Stimulated activated naive CD8-positive, alpha-beta T cell treated with anti-CD3 and anti-CD28 coated beads, Interleukin-15, Interleukin-2, amounts not matched to agents 100 ng/mL and 50 ng/mL, for 24 hours (primary cell): ENCODE results near the gene ATP13A1.
"Not testable (repeated sequence)": the region's sequence is repeated elsewhere in the genome, so short reads cannot be mapped to it uniquely, and the experiment has no call there.

Experiments used
- H3K27ac Mint-ChIP-seq: one replicate; pipeline ENCODE4 v1.8.0; 2021; ENCODE audit warnings: mild to moderate bottlenecking, mixed read lengths
- H3K27me3 Mint-ChIP-seq: one replicate; pipeline ENCODE4 v1.8.0; 2021; ENCODE audit warnings: mixed read lengths
- H3K36me3 Mint-ChIP-seq: one replicate; pipeline ENCODE4 v1.8.0; 2021; ENCODE audit warnings: low read depth, mixed read lengths
- H3K4me1 Mint-ChIP-seq: one replicate; pipeline ENCODE4 v1.8.0; 2021; ENCODE audit warnings: low read depth, mixed read lengths
- H3K4me3 Mint-ChIP-seq: one replicate; pipeline ENCODE4 v1.8.0; 2021; ENCODE audit warnings: mild to moderate bottlenecking, mixed read lengths
- H3K9me3 Mint-ChIP-seq: one replicate; pipeline ENCODE4 v1.8.0; 2021; ENCODE audit warnings: mixed read lengths

The ATP13A1 gene

GRCh38 chr19:19677579-19677978 is 14.1 kb upstream of the ATP13A1 start:
- peaks cover 35% of the 10 kb centered on the region for H3K9me3 Mint-ChIP-seq
- no peaks in the 10 kb centered on the region for H3K27me3 Mint-ChIP-seq
- H3K36me3 Mint-ChIP-seq: peaks cover 97% of the 10 kb centered on the region
- H3K27ac Mint-ChIP-seq: no peak overlapping the region
- H3K4me1 Mint-ChIP-seq: peaks cover 15% of the 10 kb centered on the region
- H3K4me3 Mint-ChIP-seq: no peak overlapping the region

DNA sequence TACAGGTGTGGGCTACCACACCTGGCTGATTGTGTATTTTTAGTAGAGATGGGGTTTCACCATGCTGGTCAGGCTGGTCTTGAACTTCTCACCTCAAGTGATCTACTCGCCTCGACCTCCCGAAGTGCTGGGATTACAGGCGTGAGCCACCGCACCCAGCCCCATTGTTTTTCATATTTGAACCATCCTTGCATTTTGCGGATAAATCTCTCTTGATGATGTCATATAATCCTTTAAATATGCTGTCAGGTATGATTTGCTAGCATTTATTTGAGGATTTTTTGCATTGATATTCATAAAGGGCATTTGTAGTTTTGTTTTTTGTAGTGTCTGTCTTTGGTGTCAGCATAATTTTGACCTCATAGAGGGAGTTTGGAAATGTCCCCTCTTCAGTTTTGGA is 10.8 kb upstream of the ATP13A1 start:
- peaks cover 96% of the 10 kb centered on the region for H3K36me3 Mint-ChIP-seq
- H3K4me3 Mint-ChIP-seq: no peak overlapping the region
- no peaks in the 10 kb centered on the region for H3K27me3 Mint-ChIP-seq
- H3K27ac Mint-ChIP-seq: no peak overlapping the region
- peaks cover 34% of the 10 kb centered on the region for H3K4me1 Mint-ChIP-seq
- peaks cover 32% of the 10 kb centered on the region for H3K9me3 Mint-ChIP-seq

GRCh38 chr19:19672816-19673215 is 9.3 kb upstream of the ATP13A1 start:
- H3K4me1 Mint-ChIP-seq: peaks cover 42% of the 10 kb centered on the region
- no peaks in the 10 kb centered on the region for H3K27me3 Mint-ChIP-seq
- H3K9me3 Mint-ChIP-seq: peaks cover 22% of the 10 kb centered on the region
- no peak overlapping the region for H3K27ac Mint-ChIP-seq
- H3K4me3 Mint-ChIP-seq: no peak overlapping the region
- peaks cover 81% of the 10 kb centered on the region for H3K36me3 Mint-ChIP-seq

GRCh38 chr19:19670070-19670551 is 6.6 kb upstream of the ATP13A1 start:
- Mint-ChIP-seq H3K27ac (peak overlapping the region; percentile 92), H3K4me1 (peaks cover 41% of the 10 kb centered on the region), H3K9me3 (peaks cover 3% of the 10 kb centered on the region), H3K36me3 (peaks cover 54% of the 10 kb centered on the region), H3K4me3 (peak overlapping the region; percentile 87), H3K27me3 (no peaks in the 10 kb centered on the region)

GRCh38 chr19:19668230-19669012 is 4.9 kb upstream of the ATP13A1 start, which contains the start of gene ZNF101:
TSS of gene ZNF101 (plus strand) at chr19:19668839. CDS start at chr19:19668964, 125 bp downstream.
- H3K4me3 Mint-ChIP-seq: peak within 1 kb of the TSS; percentile 87
- peaks cover 38% of the 10 kb centered on the region for H3K4me1 Mint-ChIP-seq
- H3K27ac Mint-ChIP-seq: peak within 1 kb of the TSS; percentile 97
- peaks cover 3% of the 10 kb centered on the region for H3K9me3 Mint-ChIP-seq
- peaks cover 38% of the 10 kb centered on the region for H3K36me3 Mint-ChIP-seq
- H3K27me3 Mint-ChIP-seq: no peaks in the 10 kb centered on the region

DNA sequence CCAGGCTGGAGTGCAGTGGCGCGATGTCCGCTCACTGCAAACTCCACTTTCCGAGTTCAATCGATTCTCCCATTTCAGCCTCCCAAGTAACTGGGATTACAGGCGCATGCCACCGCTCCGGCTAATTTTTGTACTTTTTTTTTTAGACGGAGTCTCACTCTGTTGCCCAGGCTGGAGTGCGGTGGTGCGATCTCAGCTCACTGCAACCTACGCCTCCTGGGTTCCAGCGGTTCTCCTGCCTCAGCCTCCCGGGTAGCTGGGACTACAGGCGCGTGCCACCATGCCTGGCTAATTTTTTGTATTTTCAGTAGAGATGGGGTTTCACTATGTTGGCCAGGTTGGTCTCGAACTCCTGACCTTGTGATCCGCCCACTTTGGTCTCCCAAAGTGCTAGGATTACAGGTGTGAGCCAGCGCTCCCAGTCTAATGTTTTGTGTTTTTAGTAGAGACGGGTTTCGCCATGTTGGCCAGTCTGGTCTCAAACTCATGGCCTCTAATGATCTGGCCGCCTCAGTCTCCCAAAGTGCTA is 2.0 kb upstream of the ATP13A1 start:
- not testable (repeated sequence) for H3K4me3 Mint-ChIP-seq, H3K9me3 Mint-ChIP-seq, H3K27me3 Mint-ChIP-seq, H3K27ac Mint-ChIP-seq
- peaks cover 31% of the 10 kb centered on the region for H3K36me3 Mint-ChIP-seq
- H3K4me1 Mint-ChIP-seq: peaks cover 51% of the 10 kb centered on the region

- H3K36me3 Mint-ChIP-seq: peaks cover 33% of the 10 kb centered on the region
- H3K27me3 Mint-ChIP-seq: no peaks in the 10 kb centered on the region
- H3K27ac Mint-ChIP-seq: peak overlapping the region; percentile 94
- H3K4me1 Mint-ChIP-seq: peaks cover 34% of the 10 kb centered on the region
- H3K4me3 Mint-ChIP-seq: peak overlapping the region; percentile 93
- no peaks in the 10 kb centered on the region for H3K9me3 Mint-ChIP-seq
Observed at GRCh38 chr19:19662871-19663255, 613 bp downstream of the ATP13A1 start.

DNA sequence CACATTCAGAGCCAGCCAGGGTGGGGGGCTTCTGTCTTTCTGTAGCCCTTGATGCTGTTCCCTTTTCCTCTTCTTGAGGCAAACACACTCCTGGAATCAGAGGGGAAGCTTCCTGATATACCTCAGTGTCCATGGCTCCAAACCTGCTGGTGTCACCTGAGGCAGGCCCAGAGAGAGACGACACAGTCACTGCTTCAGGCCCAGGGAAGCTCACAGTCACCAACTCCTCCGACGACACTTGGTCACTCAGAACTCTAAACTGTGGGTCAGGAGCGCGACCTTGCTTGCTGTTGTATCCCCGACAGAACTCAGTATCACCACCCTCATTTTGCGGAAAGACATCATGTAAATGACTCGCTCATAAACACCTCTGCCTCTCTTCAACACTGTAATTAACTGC is 1.1 kb downstream of the ATP13A1 start:
- Mint-ChIP-seq H3K9me3 (no peaks in the 10 kb centered on the region), H3K27ac (peak overlapping the region; percentile 94), H3K4me1 (peaks cover 29% of the 10 kb centered on the region), H3K27me3 (no peaks in the 10 kb centered on the region), H3K4me3 (peak overlapping the region; percentile 93), H3K36me3 (peaks cover 37% of the 10 kb centered on the region)

GRCh38 chr19:19661675-19662251 is 1.7 kb downstream of the ATP13A1 start:
- Mint-ChIP-seq H3K27ac (peak overlapping the region; percentile 94), H3K36me3 (peaks cover 40% of the 10 kb centered on the region), H3K4me1 (peaks cover 25% of the 10 kb centered on the region)

GRCh38 chr19:19661141-19661674 is 2.3 kb downstream of the ATP13A1 start:
- Mint-ChIP-seq H3K27me3 (no peaks in the 10 kb centered on the region), H3K27ac (peak overlapping the region; percentile 94), H3K4me1 (peaks cover 22% of the 10 kb centered on the region), H3K4me3 (peak overlapping the region; percentile 93), H3K9me3 (no peaks in the 10 kb centered on the region), H3K36me3 (peaks cover 46% of the 10 kb centered on the region)

More at GRCh38 chr19:19661675-19662251, 1.7 kb downstream of the ATP13A1 start:
- H3K4me3 Mint-ChIP-seq: peak overlapping the region; percentile 93
- no peaks in the 10 kb centered on the region for H3K27me3 Mint-ChIP-seq
- no peaks in the 10 kb centered on the region for H3K9me3 Mint-ChIP-seq

- Mint-ChIP-seq H3K4me1 (peaks cover 22% of the 10 kb centered on the region), H3K9me3 (no peaks in the 10 kb centered on the region), H3K4me3 (no peak overlapping the region), H3K36me3 (peaks cover 56% of the 10 kb centered on the region), H3K27ac (no peak overlapping the region), H3K27me3 (no peaks in the 10 kb centered on the region)
Observed at GRCh38 chr19:19659646-19660245, 3.7 kb downstream of the ATP13A1 start.

- H3K4me1 Mint-ChIP-seq: peaks cover 16% of the 10 kb centered on the region
- no peaks in the 10 kb centered on the region for H3K27me3 Mint-ChIP-seq
- no peak overlapping the region for H3K27ac Mint-ChIP-seq
- H3K36me3 Mint-ChIP-seq: peaks cover 58% of the 10 kb centered on the region
- H3K4me3 Mint-ChIP-seq: no peak overlapping the region
- no peaks in the 10 kb centered on the region for H3K9me3 Mint-ChIP-seq
Observed at GRCh38 chr19:19657397-19657783, 6.1 kb downstream of the ATP13A1 start.

GRCh38 chr19:19656451-19657396 is 6.8 kb downstream of the ATP13A1 start:
- Mint-ChIP-seq H3K27ac (no peak overlapping the region), H3K27me3 (no peaks in the 10 kb centered on the region), H3K4me3 (no peak overlapping the region), H3K9me3 (no peaks in the 10 kb centered on the region), H3K36me3 (peaks cover 57% of the 10 kb centered on the region), H3K4me1 (peaks cover 9% of the 10 kb centered on the region)
